Right forelimb (tissue), 1 donor: Measurements from ENCODE around the gene ST6GALNAC6.

Experiments
- DNase-seq: peaks from one replicate; pipeline ENCODE4 v3.0.0-alpha.2; 2018

The ST6GALNAC6 gene

GRCh38 chr9:127899128-127899943 is at the start of gene ST6GALNAC6:
TSS of gene ST6GALNAC6 (minus strand) at chr9:127899603. CDS start at chr9:127897981, 1,622 bp downstream.
- peak; percentile 81 for DNase-seq

- DNase-seq, result no peak
These were observed 48.7 kb upstream of the ST6GALNAC6 start for GRCh38 chr9:127947841-127948710.

DNA sequence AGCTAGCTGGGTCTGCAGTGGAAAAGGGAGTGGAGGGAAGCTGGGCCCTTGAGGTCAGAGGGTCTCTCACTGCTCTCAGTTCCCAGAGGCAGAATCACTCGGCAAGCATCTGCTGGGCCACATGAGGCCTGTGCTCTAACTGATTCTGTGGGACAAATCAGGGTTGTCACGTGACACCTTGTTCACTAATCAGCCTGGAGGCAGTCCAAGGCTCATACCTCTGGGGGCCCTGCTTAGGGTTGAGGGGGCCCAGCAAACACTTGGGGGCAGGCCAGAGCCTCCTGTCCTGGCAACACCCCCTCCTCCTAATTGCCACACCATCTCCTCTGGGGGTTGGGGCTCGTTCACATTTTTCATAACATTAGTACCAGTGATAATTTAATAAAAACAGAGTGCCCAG is 47.3 kb upstream of the ST6GALNAC6 start:
- no peak for DNase-seq

- no peak for DNase-seq
These were observed 46.5 kb upstream of the ST6GALNAC6 start for GRCh38 chr9:127945942-127946341.

- DNase-seq, result no peak
These were observed 45.9 kb upstream of the ST6GALNAC6 start for GRCh38 chr9:127945338-127945737.

DNA sequence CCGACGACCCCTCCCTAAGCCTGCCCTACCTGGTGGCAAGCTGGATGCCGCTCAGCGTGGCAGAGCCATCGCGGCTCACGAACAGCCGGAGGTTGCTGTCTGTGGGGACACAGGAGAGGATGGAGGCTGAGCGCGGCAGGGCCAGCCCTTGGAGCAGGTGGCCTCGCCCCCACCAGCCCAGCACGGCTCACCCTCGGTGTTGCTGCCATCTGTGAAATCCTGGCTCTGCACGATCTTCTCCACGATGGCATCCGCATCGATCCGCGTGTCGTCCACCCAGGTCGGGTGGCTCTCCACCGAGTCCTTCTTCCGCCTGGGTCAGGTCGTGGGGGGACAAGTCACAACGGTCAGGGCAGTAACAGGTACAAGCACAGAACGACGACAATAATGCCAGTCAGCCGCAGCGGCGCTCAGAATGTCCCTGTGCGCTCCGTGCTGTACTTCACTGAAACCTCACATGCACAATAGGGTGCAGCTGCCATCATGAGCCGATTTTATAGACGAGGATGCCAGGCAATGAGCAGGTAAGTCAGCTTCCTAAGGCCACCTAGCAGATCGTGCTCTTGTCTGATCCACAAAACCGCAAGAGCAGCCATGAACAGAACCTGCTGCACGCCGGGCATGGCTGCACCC is 45.3 kb upstream of the ST6GALNAC6 start:
- no peak for DNase-seq

- peak; percentile 79 for DNase-seq
These were observed 44.3 kb upstream of the ST6GALNAC6 start for GRCh38 chr9:127943731-127944144.

DNA sequence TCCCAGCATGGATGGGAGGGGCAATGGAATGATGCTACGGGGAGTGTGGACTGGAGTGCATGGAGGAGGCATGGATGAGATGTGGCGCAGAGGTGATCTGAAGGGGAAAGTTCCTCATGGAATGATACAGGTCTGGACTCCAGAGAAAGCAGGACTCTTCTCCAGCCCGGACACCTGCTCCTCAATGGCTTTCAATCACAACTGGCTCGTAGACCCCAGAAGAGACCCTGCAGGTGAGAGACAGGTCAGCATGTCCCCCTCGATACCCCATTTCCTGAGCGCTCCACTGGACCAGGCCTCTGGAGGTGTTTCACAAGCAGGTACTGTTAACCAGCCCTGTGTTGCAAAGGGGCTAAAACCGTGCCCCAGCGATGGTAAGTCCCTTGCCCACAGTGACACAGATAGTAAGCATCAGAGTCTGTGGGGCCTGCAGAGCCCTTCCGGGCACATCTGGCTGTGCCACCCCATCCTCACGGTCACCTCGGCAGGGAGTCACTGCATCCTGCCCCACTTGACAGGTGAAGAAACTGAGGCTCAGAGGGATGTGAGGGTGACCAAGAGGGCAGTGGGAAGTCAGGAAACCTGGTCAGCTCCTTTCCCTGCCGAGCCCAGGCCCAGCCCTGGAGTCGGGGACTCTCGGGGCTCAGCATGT is 43.7 kb upstream of the ST6GALNAC6 start:
- DNase-seq, result no peak

- DNase-seq, result no peak
These were observed 43.0 kb upstream of the ST6GALNAC6 start for GRCh38 chr9:127942216-127943010.

- no peak for DNase-seq
These were observed 42.5 kb upstream of the ST6GALNAC6 start for GRCh38 chr9:127941961-127942215.

- no peak for DNase-seq
These were observed 41.9 kb upstream of the ST6GALNAC6 start for GRCh38 chr9:127941062-127941960.

DNA sequence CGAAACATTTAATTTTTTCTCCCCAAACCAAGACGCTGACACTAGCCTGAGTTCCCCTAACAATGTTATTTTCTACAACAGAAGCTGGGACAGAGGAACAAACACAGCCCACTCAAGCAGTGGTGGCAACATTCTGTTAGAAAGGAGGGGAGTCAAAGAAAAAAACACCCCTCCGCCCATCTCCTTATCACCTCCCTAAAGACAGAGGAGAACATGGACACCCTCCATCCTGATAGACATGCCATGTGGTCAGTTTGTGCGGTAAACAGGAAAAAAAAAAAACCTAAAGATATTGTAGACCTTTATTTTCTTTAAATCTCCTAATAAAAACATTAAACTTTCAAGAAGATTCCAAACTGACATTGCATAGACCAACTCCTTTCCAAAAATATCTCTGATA is 41.2 kb upstream of the ST6GALNAC6 start:
- no peak for DNase-seq

- no peak for DNase-seq
These were observed 38.9 kb upstream of the ST6GALNAC6 start for GRCh38 chr9:127938298-127938690.

- peak; percentile 90 for DNase-seq
These were observed 38.2 kb upstream of the ST6GALNAC6 start, which contains the start of gene DPM2 for GRCh38 chr9:127937388-127938297. TSS of gene DPM2 (minus strand) at chr9:127937854. CDS start at chr9:127937820, 34 bp downstream.

- no peak for DNase-seq
These were observed 37.6 kb upstream of the ST6GALNAC6 start for GRCh38 chr9:127937056-127937387.

- DNase-seq, result no peak
These were observed 37.0 kb upstream of the ST6GALNAC6 start for GRCh38 chr9:127936347-127936852.

- DNase-seq, result no peak
These were observed 36.4 kb upstream of the ST6GALNAC6 start for GRCh38 chr9:127935765-127936221.

DNA sequence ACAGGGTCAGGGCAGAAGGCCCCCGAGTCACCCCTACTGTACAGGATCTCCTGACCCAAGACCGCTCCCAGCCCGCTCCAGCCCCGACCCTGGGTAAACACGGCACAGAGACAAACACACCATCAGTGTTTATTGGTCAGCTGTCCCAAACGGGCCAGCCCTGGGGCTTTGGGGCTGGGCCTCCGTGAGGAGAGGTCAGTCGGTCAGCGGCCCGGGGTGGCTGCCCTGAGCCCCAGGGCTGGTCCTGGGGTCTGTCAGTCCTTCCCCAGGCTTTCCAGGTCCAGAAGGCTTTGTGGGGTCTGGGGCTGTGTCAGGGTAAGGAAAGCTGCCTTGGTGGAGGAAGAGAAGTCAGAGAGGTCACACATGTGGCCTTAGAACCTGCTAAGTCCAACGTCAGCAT is 35.6 kb upstream of the ST6GALNAC6 start:
- no peak for DNase-seq

GRCh38 chr9:127934248-127934647 is 34.8 kb upstream of the ST6GALNAC6 start:
- DNase-seq, result no peak
